ENCODE measurements around the gene PICALM. TPM values are rescaled to one million over a fixed set of nuclear protein-coding genes. Genes with fewer than 3 reads are reported as not detected.

Gene PICALM
- total and polyA plus RNA-seq, 8 donors: 35.1 to 687 (median 150) TPM

GRCh38 chr11:85951428-85952107 is 117.3 kb downstream of the PICALM start:
- Histone ChIP-seq H3K4me1 (peaks cover 0 to 26% (median 13%) of the 10 kb centered on the region in 4 donors), H3K36me3 (peaks cover 0 to 34% (median 25%) of the 10 kb centered on the region in 4 donors), H3K4me3 (no peak overlapping the region), H3K9me3 (no peaks in the 10 kb centered on the region), H3K27ac (no peak overlapping the region), H3K27me3 (no peaks in the 10 kb centered on the region)
- WGBS, 5 donors: 94 to 98% (median 96%) methylated on average over 3 of the region's 3 CpGs
- intact Hi-C loops (cut with DNase I; ENCODE audit: low total_unique reads): no loop called here
- no peak for DNase-seq
- TF ChIP-seq EP300 (IDR thresholded peaks at IDR 0.05) (no peak), POLR2A (IDR thresholded peaks at IDR 0.05) (no peak), POLR2AphosphoS5 (IDR thresholded peaks at IDR 0.05) (no peak)
- TF ChIP-seq, protein P1, sequence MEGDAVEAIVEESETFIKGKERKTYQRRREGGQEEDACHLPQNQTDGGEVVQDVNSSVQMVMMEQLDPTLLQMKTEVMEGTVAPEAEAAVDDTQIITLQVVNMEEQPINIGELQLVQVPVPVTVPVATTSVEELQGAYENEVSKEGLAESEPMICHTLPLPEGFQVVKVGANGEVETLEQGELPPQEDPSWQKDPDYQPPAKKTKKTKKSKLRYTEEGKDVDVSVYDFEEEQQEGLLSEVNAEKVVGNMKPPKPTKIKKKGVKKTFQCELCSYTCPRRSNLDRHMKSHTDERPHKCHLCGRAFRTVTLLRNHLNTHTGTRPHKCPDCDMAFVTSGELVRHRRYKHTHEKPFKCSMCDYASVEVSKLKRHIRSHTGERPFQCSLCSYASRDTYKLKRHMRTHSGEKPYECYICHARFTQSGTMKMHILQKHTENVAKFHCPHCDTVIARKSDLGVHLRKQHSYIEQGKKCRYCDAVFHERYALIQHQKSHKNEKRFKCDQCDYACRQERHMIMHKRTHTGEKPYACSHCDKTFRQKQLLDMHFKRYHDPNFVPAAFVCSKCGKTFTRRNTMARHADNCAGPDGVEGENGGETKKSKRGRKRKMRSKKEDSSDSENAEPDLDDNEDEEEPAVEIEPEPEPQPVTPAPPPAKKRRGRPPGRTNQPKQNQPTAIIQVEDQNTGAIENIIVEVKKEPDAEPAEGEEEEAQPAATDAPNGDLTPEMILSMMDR (IDR thresholded peaks at IDR 0.05): no peak

DNA sequence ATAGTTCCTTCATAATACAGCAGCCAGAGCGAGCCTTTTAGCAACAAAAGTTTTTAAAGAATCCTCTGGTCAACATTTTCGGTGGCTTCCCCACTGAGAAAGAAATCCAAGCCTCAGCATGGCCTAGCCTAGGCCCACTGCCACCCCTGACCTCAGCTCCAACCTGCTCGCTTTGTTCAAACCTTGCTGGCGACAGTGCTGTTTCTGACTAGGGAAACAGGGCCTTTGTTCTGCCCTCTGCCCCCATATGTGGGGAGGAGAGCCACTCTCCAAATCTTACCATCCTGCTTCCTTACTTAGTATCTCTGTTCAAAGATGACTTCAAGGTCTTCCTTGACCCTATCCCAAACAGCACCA is 117.9 kb downstream of the PICALM start:
- H3K27me3 ChIP-seq: no peaks in the 10 kb centered on the region
- no peaks in the 10 kb centered on the region for H3K9me3 ChIP-seq
- TF ChIP-seq, protein P1 (IDR thresholded peaks at IDR 0.05): no peak
- no peak overlapping the region for H3K27ac ChIP-seq
- WGBS, 5 donors: 90 to 98% (median 94%) methylated on average over 4 of the region's 4 CpGs
- intact Hi-C loops (cut with DNase I; ENCODE audit: low total_unique reads): no loop called here
- no peak overlapping the region for H3K4me3 ChIP-seq
- DNase-seq: no peak
- H3K36me3 ChIP-seq: peaks cover 0 to 29% (median 20%) of the 10 kb centered on the region in 4 donors
- H3K4me1 ChIP-seq: peaks cover 0 to 26% (median 12%) of the 10 kb centered on the region in 4 donors

DNA sequence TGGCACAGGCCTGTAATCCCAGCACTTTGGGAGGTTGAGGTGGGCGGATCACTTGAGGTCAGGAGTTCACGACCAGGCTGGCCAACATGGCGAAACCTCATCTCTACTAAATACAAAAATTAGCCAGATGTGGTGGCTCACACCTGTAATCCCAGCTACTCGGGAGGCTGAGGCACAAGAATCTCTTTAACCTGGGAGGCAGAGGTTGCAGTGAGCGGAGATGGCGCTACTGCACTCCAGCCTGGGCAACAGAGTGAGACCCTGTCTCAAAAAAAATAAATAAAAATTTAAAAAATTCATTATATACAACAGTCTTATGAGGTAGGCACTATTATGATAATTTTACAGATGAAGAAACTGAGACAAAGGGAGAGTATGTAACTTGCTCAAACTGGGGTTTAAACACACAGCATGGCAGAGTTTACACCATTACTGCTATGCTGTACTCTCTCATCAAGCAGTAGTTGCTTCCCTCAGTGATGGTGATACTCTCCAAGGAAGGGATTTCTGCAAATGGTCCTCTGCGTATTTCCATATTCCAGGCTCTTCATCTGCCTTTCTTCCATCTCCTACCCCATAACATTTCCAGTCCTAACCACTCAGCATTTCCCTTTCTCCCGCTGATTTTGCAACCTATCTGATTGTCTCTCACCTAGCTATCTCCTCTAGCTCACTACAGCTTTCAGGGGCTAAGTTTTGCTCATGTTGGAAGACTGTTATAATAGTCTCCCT is 118.4 kb downstream of the PICALM start:
- intact Hi-C loops (cut with DNase I; ENCODE audit: low total_unique reads): no loop called here

GRCh38 chr11:85949798-85950197 is 119.1 kb downstream of the PICALM start:
- Histone ChIP-seq H3K4me3 (no peak overlapping the region), H3K27ac (no peak overlapping the region), H3K9me3 (no peaks in the 10 kb centered on the region), H3K4me1 (peaks cover 0 to 26% (median 7%) of the 10 kb centered on the region in 4 donors), H3K36me3 (peaks cover 0 to 17% (median 8%) of the 10 kb centered on the region in 4 donors), H3K27me3 (no peaks in the 10 kb centered on the region)
- WGBS, 5 donors: 75 to 92% (median 81%) methylated on average over 1 of the region's 1 CpG
- TF ChIP-seq EP300 (IDR thresholded peaks at IDR 0.05): no peak
- no peak for TF ChIP-seq POLR2AphosphoS5 (IDR thresholded peaks at IDR 0.05)
- TF ChIP-seq POLR2A (IDR thresholded peaks at IDR 0.05): no peak
- TF ChIP-seq, protein P1 (IDR thresholded peaks at IDR 0.05): no peak
- no peak for DNase-seq
- intact Hi-C loops (cut with DNase I; ENCODE audit: low total_unique reads): loop anchor here (10.0 kb wide), 1 partner anchor 265 kb away; no protein-coding TSS in a partner anchor

More for the DNA sequence above, 118.4 kb downstream of the PICALM start:
- no peak overlapping the region for H3K4me3 ChIP-seq
- H3K27me3 ChIP-seq: no peaks in the 10 kb centered on the region
- no peak overlapping the region for H3K27ac ChIP-seq
- WGBS, 5 donors: 94 to 98% (median 96%) methylated on average over 8 of the region's 8 CpGs
- TF ChIP-seq, protein P1 (IDR thresholded peaks at IDR 0.05): no peak
- TF ChIP-seq EP300 (IDR thresholded peaks at IDR 0.05) (no peak), POLR2AphosphoS5 (IDR thresholded peaks at IDR 0.05) (no peak), POLR2A (IDR thresholded peaks at IDR 0.05) (no peak)
- H3K36me3 ChIP-seq: peaks cover 0 to 23% (median 14%) of the 10 kb centered on the region in 4 donors
- peaks cover 0 to 26% (median 9%) of the 10 kb centered on the region in 4 donors for H3K4me1 ChIP-seq
- DNase-seq: no peak
- H3K9me3 ChIP-seq: no peaks in the 10 kb centered on the region
